ENCODE measurements around the gene MME. TPM values are rescaled to one million over a fixed set of nuclear protein-coding genes. Genes with fewer than 3 reads are reported as not detected.

Gene MME
- total RNA-seq, 2 experiments from 2014 or later = 84.4 to 118 TPM

DNA sequence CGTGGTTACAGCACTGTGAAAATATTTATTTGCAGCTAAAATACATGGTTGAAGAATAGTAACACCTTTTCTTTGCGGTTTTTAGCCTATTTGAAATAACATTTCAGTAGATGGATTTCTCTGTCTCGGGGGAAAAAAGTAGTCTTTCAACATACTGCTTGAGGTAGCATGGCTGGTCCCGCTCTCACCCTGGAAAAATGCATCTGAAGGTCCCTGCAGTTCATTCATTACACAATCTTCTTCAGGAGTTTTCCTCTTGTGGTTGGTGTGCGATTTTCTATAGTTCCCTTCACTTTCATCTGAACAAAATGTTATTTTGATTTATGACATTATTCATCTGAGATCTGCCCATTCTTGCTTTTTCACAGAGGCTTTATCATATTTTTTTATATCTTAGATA, 137.5 kb downstream of the MME start:
- Histone ChIP-seq H3K4me3 (ENCODE audit: low read depth, low read length, poor library complexity, severe bottlenecking) (no peak overlapping the region), H3K27ac (ENCODE audit: low read depth, low read length, poor library complexity, severe bottlenecking) (no peak overlapping the region), H3K4me2 (ENCODE audit: low read length) (no peak overlapping the region), H3K4me1 (ENCODE audit: insufficient read depth, low read length, poor library complexity, severe bottlenecking) (no peaks in the 10 kb centered on the region), H3K36me3 (ENCODE audit: insufficient read depth, low read length) (no peaks in the 10 kb centered on the region), H2AFZ (ENCODE audit: low read length) (peak overlapping the region; percentile 77; the same call in 1 of the 2 replicates), H3K9me2 (ENCODE audit: insufficient read depth, low read length) (no peaks in the 10 kb centered on the region), H4K20me1 (ENCODE audit: insufficient read depth, low read length) (no peaks in the 10 kb centered on the region), H3K9me3 (ENCODE audit: low read length) (no peaks in the 10 kb centered on the region), H3K79me2 (ENCODE audit: insufficient read depth, low read depth, low read length) (no peaks in the 10 kb centered on the region)
- ChIA-PET CTCF (ENCODE audit: unreplicated experiment) (no interaction called here), POLR2A (no interaction called here)
- intact Hi-C loops (cut with micrococcal nuclease; ENCODE audit: unreplicated experiment) = no loop called here
- no TSS peak for BruUV-seq (replicated peaks)
- TF ChIP-seq EZH2phosphoT487 (IDR thresholded peaks at IDR 0.05; ENCODE audit: borderline replicate concordance, low read depth, low read length) = no peak
- TF ChIP-seq, protein P1, sequence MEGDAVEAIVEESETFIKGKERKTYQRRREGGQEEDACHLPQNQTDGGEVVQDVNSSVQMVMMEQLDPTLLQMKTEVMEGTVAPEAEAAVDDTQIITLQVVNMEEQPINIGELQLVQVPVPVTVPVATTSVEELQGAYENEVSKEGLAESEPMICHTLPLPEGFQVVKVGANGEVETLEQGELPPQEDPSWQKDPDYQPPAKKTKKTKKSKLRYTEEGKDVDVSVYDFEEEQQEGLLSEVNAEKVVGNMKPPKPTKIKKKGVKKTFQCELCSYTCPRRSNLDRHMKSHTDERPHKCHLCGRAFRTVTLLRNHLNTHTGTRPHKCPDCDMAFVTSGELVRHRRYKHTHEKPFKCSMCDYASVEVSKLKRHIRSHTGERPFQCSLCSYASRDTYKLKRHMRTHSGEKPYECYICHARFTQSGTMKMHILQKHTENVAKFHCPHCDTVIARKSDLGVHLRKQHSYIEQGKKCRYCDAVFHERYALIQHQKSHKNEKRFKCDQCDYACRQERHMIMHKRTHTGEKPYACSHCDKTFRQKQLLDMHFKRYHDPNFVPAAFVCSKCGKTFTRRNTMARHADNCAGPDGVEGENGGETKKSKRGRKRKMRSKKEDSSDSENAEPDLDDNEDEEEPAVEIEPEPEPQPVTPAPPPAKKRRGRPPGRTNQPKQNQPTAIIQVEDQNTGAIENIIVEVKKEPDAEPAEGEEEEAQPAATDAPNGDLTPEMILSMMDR (conservative IDR thresholded peaks at IDR 0.05; ENCODE audit: low read length) = no peak
- DNase-seq (ENCODE audit: low spot score) = no peak

DNA sequence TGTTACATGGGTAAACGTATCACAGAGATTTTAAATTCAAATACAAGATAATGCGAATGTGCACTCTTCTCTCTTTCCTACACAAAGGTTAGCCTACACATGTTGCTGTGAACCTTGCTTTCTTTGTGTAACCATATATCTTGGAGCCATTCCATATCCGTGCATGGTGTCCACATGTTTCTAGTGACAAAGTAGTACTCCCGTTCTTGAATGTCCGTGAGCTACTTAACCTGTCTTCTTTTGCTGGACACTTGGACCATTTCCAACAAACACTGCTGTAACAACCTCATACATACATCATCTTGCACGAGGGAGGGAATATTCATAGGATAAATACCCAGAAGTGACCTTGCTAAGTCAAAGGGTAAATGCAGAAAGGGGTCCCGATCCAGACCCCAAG, 138.3 kb downstream of the MME start:
- Histone ChIP-seq H3K4me1 (ENCODE audit: insufficient read depth, low read length, poor library complexity, severe bottlenecking) (no peaks in the 10 kb centered on the region), H3K4me2 (ENCODE audit: low read length) (no peak overlapping the region), H3K4me3 (ENCODE audit: low read depth, low read length, poor library complexity, severe bottlenecking) (no peak overlapping the region), H3K9me2 (ENCODE audit: insufficient read depth, low read length) (no peaks in the 10 kb centered on the region), H3K9me3 (ENCODE audit: low read length) (no peaks in the 10 kb centered on the region), H3K36me3 (ENCODE audit: insufficient read depth, low read length) (no peaks in the 10 kb centered on the region), H2AFZ (ENCODE audit: low read length) (no peak overlapping the region), H4K20me1 (ENCODE audit: insufficient read depth, low read length) (no peaks in the 10 kb centered on the region), H3K27ac (ENCODE audit: low read depth, low read length, poor library complexity, severe bottlenecking) (no peak overlapping the region), H3K79me2 (ENCODE audit: insufficient read depth, low read depth, low read length) (no peaks in the 10 kb centered on the region)
- ChIA-PET POLR2A (interaction anchor here (0.6 kb wide), 1 partner anchor 9 kb away, joined by 3 read pairs; no protein-coding TSS in a partner anchor), CTCF (ENCODE audit: unreplicated experiment) (no interaction called here)
- BruUV-seq (replicated peaks) = no TSS peak
- no peak for DNase-seq (ENCODE audit: low spot score)
- TF ChIP-seq EZH2phosphoT487 (IDR thresholded peaks at IDR 0.05; ENCODE audit: borderline replicate concordance, low read depth, low read length) = no peak
- TF ChIP-seq, protein P1 (conservative IDR thresholded peaks at IDR 0.05; ENCODE audit: low read length) = no peak
- intact Hi-C loops (cut with micrococcal nuclease; ENCODE audit: unreplicated experiment) = no loop called here

DNA sequence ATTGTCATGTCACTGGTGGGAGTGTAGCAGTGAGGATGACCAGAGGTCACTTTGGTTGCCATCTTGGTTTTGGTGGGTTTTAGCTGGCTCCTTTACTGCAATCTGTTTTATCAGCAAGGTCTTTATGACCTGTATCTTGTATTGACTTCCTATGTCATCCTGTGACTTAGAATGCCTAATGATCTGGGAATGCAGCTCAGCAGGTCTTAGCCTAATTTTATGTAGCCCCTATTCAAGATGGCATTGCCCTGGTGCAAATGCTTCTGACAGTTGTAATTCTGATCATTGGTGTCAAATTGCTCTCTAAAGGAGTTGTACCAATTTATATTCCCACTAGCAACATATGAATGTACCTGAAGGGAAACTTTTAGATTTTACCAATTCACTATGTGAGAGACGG, 139.0 kb downstream of the MME start:
- no peaks in the 10 kb centered on the region for H4K20me1 ChIP-seq (ENCODE audit: insufficient read depth, low read length)

More for the DNA sequence above, 139.0 kb downstream of the MME start:
- ChIA-PET CTCF (ENCODE audit: unreplicated experiment) (no interaction called here), POLR2A (interaction anchor here (0.6 kb wide), 1 partner anchor 8 kb away, joined by 3 read pairs; no protein-coding TSS in a partner anchor)
- no peaks in the 10 kb centered on the region for H3K9me3 ChIP-seq (ENCODE audit: low read length)
- TF ChIP-seq EZH2phosphoT487 (IDR thresholded peaks at IDR 0.05; ENCODE audit: borderline replicate concordance, low read depth, low read length) = no peak
- TF ChIP-seq, protein P1 (conservative IDR thresholded peaks at IDR 0.05; ENCODE audit: low read length) = no peak
- no peaks in the 10 kb centered on the region for H3K36me3 ChIP-seq (ENCODE audit: insufficient read depth, low read length)
- no peak overlapping the region for H3K4me2 ChIP-seq (ENCODE audit: low read length)
- intact Hi-C loops (cut with micrococcal nuclease; ENCODE audit: unreplicated experiment) = no loop called here
- no peak overlapping the region for H3K4me3 ChIP-seq (ENCODE audit: low read depth, low read length, poor library complexity, severe bottlenecking)
- BruUV-seq (replicated peaks) = no TSS peak
- no peaks in the 10 kb centered on the region for H3K9me2 ChIP-seq (ENCODE audit: insufficient read depth, low read length)
- H3K27ac ChIP-seq (ENCODE audit: low read depth, low read length, poor library complexity, severe bottlenecking) = no peak overlapping the region
- DNase-seq (ENCODE audit: low spot score) = no peak
- no peaks in the 10 kb centered on the region for H3K79me2 ChIP-seq (ENCODE audit: insufficient read depth, low read depth, low read length)
- H3K4me1 ChIP-seq (ENCODE audit: insufficient read depth, low read length, poor library complexity, severe bottlenecking) = no peaks in the 10 kb centered on the region
- H2AFZ ChIP-seq (ENCODE audit: low read length) = no peak overlapping the region
